GM21723 (cell line): ENCODE data around the gene CD22.
"Not testable (repeated sequence)": the region's sequence is repeated elsewhere in the genome, so short reads cannot be mapped to it uniquely, and the experiment has no call there.

Experiments used
- ATAC-seq: cut with Tn5 transposase; IDR thresholded peaks from one replicate; pipeline ENCODE4 v1.9.1; 2021; ENCODE audit warnings: mild to moderate bottlenecking, moderate library complexity; ENCODE audit not compliant: unreplicated experiment

CD22 gene

DNA sequence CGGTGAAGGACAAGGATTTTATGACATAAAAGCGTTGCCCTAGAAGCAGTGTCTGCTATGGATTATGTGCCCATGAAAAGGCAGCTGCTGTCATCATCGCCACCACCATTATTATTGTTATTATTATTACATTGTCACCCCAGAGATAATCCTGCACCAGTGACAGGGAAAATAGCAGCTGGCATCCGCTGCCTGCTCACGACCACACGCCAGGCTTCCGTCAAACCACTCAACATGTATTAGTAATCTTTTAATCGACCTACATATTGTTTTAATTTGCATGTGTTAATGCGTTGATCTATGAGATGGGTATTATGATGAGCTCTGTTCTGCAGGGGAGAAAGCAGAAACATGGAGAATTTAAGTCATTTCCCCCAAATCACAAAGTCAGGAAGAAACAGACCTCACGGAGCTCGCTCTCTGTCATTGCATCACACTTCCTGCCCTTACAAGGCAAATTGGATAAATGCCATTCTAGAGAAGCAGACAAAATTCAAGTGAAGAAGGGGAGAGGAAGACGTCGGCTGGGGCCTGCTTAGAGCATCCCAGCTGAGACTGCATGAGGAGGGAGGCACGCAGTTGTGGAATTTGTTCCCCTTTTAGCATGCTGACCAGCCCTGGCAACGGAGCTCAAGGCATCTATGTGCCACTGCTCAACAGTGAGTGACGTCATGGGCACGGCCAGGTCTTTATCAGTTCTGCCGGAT lies 29.0 kb downstream of the CD22 start, which contains the start of gene FFAR3:
FFAR3 (plus strand) TSS at position 594 of the 707 bp plus-strand sequence. CDS start 431 bp downstream, outside the sequence.
- ATAC-seq: no peak

DNA sequence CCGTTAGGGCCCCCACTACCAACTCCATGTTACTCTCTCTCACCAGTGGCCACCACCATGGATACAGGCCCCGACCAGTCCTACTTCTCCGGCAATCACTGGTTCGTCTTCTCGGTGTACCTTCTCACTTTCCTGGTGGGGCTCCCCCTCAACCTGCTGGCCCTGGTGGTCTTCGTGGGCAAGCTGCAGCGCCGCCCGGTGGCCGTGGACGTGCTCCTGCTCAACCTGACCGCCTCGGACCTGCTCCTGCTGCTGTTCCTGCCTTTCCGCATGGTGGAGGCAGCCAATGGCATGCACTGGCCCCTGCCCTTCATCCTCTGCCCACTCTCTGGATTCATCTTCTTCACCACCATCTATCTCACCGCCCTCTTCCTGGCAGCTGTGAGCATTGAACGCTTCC lies 29.8 kb downstream of the CD22 start:
- ATAC-seq: not testable (repeated sequence)

DNA sequence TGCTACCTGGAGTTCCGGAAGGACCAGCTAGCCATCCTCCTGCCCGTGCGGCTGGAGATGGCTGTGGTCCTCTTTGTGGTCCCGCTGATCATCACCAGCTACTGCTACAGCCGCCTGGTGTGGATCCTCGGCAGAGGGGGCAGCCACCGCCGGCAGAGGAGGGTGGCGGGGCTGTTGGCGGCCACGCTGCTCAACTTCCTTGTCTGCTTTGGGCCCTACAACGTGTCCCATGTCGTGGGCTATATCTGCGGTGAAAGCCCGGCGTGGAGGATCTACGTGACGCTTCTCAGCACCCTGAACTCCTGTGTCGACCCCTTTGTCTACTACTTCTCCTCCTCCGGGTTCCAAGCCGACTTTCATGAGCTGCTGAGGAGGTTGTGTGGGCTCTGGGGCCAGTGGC lies 30.4 kb downstream of the CD22 start:
- ATAC-seq: not testable (repeated sequence)

DNA sequence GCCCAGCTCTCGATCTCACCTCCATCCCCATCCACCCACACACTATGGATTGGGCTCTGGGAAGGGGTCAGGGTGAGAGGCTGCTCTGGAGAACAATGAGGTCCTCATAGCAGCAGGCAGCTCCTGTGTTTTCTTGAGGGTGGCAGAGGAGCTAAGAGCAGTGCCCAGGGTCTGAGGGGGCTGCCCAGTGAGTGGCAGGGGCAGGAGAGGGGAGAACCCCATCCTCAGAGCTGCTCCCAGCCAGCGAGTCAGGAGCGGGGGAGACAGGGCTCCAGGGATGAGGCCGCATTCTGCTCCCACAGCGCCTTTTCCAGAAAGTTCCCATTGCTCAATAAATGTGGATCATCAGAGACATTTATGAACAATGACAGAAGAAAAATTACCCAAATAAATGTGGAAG lies 31.1 kb downstream of the CD22 start:
- not testable (repeated sequence) for ATAC-seq

DNA sequence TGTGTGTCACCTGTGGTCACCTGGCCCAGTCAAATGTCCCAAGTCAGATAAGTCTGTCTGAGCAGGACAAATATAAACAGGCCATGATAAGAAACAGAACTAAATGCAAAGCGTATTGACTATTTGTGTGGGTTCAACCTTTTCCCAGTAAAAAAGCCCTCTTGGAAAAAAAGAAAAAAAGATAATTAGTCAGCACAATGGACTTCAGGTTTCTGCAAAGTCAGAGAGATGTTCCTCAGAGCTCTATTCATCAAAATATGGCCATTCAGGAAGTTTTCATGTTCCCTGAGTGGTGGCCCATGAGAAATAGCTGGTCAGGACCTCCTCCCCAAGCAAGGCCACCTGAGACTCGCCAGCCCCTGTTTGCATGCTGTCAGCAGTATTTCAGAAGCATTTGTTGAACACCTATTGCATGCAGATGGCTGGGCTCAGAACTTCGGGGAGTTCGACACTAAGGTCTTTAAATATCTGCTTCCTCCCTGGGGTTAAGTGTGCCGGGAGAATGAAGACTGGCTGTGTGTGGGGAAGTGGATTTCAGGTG lies 32.0 kb downstream of the CD22 start:
- ATAC-seq: no peak

DNA sequence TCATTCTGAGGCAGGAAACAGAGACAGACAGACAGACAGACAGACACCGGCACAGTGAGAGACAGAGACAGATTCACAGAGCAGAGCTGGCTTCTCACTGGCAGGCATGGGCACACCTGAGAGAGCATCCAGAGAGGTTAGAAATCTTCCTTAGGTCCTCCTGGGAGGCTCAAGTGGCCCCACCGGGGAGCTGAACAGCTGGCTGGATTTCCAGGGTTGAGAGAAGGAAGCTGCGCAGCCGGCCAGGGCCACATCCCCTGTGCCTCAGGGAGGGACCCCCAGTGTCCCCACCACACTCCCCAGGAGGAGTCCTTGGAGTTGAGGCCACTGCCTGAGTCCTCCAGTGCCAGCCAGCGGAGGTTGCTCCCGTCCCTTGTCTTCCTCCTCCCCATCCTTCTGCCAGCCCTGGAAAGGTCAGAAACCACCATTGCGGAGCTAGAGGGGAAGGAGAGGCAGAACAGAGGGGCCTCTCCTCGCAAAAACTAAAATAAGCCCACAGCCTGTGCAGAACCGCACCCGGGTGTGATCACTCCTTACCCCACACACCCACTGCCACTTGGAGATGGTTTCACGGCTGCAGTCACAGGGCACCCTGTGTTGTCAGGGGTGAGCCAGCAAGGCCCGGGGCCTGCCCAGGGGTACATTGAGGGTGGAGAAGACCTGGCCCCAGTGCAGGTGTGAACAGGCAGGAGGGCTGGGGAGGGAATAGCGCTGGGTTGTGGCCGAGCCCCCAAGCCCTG lies 33.4 kb downstream of the CD22 start:
- no peak for ATAC-seq

DNA sequence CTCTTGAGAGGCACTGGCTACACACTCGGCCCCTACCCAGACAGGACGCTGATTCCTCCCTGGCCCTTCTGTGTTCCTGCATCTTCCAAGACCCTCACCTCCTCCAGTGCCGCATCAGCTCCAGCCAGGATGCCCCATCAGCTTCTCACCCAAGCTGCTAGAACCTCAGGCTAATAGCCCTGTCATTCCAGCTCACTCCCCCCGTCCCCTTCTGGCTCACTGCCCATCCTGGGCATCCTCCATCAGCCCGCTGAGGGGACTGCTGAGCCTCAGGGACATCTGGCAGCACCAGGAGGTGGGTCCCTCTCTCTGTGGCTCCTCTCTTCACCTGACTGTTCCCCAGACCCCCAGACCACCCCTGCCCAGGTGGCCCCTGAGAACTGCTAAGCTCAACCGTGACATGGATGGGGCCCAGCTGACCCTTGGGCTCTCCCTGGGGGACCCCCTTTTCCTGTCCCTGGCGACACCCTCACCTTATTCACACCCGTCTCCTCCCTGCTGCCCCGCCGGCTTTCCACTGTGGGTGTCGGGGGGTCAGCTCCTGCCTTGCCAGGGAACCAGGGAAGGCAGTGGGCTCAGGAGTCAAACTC lies 34.1 kb downstream of the CD22 start:
- ATAC-seq: no peak

DNA sequence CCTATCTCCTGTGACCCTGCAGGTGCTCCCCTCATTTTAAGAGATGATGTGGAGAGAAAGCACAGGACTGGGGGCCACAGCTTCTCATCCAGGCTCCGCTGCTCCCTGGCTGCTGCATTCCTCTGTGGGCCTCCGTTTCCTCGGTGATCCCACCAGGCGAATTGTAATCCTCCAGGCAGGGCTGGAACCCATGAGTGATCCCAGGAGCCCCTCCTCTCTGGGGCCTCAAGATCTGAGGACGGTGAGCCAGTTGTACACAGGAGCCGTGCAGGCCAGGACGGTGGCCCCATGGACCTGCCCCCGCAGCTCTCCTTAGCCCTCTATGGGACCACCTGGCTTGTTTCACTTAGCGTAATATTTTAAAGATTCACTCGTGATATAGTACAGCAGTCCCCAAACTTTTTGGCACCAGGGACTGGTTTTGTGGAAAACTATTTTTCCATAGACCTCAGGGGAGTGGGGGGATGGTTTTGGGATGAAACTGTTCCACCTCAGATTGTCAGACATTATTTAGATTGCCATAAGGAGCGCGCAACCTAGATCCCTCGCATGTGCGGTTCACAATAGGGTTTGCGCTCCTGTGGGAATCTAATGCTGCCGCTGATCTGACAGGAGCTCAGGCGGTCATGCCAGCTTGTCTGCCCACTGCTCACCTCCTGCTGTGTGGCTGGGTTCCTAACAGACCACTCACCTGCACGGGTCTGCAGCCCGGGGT lies 34.9 kb downstream of the CD22 start:
- ATAC-seq: no peak

DNA sequence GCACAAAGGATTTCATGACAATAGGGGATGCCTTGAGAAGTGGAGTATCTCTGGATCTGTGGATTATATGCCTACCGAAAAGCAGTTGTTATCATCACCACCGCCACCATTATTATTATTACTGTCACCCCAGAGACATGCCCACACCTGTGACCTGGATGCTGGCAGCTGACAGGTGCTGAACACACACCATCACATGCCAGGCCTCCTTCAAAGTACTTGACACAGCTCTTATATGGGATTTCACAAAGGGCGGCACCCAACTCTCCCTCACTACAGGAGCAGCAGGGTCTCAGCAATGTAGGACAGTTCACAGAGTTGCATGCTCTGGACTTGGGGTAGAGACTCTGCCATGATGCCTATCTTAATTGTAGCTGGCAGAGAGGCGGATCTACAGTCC lies 36.3 kb downstream of the CD22 start:
- ATAC-seq: no peak

DNA sequence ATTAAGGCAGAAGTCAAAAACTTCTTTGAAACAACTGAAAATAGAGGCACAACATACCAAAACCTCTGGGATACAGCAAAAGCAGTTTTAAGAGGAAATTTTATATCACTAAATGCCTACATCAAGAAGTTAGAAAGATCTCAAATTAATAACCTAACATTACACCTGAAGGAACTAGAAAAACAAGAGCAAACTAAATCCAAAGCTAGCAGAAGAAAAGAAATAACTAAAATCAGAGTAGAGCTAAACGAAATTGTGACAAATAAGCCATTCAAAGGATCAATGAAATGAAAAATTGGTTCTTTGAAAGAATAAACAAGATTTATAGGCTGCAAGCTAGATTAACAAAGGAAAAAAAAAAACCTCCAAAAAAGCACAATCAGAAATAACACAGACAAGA lies 39.4 kb downstream of the CD22 start:
- ATAC-seq: no peak

DNA sequence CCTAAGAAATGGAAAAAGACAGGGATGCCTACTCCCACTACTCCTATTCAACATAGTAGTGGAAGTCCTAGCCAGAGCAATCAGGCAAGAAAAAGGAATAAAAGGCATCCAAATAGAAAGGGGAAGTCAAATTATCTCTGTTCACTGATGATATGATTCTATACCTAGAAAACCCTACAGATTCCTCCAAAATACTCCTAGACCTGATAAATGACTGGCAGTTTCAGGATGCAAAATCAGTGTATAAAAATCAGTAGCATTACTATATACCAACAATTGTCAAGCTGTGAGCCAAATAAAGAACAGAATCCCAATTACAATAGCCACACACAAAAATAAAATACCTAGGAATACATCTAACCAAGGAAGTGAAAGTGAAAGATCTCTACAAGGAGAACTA lies 40.5 kb downstream of the CD22 start:
- no peak for ATAC-seq

DNA sequence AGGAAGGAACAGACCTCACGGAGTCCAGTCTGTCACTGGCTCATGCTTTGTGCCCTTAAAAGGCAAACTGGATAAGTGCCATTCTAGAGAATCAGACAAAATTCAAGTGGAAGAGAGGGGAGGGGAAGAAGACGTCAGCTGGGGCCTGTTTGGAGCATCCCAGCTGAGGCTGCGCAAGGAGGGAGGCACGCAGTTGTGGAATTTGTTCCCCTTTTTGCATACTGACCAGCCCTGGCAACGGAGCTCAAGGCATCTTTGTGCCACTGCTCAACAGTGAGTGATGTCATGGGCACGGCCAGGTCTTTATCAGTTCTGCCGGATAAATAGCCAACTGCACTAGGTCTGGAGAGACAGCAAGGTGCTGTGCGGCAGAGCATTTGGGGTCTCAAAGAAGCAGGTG lies 41.7 kb downstream of the CD22 start, which contains the start of gene GPR42:
GPR42 (plus strand) TSS at position 347 of the 400 bp plus-strand sequence. CDS start 292 bp downstream, outside the sequence.
- ATAC-seq: no peak

DNA sequence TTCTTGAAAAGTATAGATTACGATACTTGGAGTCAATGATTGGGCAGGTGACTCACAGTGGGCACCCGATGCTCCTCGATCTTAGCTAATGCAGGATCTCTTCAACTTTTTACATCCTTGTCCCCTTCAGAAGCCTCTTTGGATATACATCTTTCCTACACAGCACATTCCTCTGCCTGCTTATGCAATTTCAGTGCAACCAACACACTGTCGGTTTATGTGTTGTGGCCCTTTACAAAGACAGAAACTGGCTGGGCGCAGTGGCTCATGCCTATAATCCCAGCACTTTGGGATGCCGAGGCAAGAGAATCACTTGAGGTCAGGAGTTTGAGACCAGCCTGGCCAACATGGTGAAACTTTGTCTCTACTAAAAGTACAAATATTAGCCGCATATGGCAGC lies 44.5 kb downstream of the CD22 start:
- no peak for ATAC-seq

DNA sequence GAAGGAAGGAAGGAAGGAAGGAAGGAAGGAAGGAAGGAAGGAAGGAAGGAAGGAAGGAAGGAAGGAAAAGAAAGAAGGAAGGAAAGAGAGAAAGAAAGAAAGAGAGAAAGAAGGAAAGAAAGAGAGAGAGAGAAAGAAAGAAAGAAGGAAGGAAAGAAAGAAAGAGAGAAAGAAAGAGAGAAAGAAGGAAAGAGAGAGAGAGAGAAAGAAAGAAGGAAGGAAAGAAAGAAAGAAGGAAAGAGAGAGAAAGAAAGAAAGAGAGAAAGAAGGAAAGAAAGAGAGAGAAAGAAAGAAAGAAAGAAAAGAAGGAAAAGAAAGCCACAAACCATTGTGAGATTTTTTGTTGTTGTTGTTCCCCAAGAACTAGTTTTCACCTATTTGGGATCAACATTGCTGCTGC lies 45.0 kb downstream of the CD22 start:
- ATAC-seq: not testable (repeated sequence)

DNA sequence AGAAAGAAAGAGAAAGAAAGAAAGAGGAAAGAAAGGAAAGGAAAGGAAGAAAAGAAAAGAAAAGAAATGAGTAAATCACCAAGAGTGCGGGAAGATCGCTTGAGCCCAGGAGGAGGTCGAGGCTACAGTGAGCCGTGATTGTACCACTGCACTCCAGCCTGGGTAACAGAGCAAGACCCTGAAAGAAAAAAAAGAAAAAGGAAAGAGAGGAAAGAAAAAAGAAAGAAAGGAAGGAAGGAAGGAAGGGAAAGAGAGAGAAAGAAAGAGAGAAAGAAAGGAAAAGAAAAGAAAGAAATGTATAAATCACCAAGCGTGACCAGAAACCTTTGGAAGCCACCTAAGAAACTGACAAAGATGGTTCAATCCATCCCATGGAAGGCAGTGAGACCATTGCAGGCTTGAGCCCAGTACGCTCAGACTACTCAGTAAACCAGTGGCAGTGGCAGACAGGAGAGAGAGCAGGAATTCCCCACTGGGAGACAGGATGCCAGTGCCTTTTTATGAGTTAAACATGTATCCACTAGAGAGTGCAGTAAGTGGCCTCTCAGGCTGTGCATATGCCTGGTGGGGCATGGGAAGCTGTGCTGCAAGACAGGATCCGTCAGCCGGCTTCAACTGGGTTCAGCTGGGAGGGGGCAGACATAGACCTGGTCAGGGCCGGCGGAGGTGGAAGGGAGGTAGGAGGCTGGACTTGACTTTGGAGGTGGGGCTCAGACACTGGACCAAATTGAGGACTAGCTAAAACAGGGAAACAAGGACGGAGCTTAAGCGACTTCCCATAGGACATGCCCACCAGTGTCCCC lies 46.7 kb downstream of the CD22 start:
- no peak for ATAC-seq

DNA sequence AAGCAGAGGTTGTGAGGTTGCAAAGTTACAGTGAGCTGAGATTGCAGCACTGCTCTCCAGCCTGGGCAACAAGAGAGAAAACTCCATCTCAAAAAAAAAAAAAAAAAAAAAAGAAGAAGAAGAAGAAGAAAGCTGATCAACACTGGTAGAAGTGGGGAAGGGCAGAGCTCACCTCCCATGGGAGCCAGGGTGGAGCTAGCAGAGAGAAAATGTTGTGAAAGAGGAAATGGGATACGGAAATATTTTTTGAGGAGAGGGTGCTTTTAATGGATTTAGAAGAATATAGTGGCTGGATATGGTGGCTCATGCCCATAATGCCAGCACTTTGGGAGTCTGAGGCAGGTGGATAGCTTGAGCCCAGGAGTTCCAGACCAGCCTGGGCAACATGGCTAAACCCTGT lies 48.7 kb downstream of the CD22 start:
- no peak for ATAC-seq

DNA sequence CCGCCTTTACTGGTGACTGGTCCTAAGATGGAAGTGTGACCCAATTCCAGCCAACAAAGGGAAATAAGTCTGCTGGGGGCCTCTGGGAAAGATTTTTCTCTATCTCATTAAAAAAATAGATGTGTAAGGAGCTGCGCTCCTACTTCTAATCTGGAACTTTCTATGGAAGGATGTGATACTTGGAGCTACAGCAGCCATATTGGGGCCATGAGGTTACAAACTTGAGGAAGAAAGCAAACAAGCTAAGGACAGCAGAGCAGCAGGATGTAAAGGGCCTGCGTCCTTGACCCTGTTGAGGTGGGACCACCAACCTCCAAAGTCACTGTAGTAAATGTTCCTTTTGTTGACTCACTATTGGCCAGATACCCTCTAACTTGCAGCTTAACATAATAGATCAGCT lies 49.4 kb downstream of the CD22 start:
- no peak for ATAC-seq

DNA sequence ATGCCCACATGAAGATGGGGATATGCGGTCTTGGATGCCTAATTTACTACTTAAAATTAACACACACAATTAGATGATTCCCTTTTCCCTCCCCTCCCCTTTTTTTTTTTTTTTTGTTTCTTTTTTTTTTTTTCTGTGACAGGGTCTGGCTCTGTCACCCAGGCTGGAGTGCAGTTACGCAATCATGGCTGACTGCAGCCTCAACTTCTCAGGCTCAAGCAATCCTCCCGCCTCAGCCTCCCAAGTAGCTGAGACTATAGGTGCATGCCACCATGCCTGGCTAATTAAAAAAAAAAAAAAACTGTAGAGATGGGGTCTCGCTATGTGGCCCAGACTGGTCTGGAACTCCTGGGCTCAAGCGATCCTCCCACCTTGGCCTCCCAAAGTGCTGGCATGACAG lies 50.6 kb downstream of the CD22 start:
- not testable (repeated sequence) for ATAC-seq

DNA sequence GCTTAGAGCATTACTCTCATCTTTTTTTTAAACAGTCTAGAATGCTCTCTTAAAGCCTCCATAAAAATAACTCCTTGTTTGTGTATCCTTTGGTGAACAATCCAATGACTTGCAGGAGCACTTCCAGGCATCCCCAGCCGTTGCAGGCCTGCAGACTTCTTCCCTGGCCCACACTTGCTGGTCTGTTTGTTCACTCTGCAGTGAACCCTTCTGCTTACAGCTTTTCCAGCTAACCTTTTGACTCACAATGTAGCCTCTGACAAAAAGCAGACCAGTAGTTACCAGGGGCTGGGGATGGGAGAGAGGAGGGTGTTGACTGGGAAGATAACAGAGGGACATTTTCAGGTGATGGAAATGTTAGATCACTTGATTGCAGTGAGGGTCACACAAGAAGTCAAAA lies 51.0 kb downstream of the CD22 start:
- ATAC-seq: no peak

DNA sequence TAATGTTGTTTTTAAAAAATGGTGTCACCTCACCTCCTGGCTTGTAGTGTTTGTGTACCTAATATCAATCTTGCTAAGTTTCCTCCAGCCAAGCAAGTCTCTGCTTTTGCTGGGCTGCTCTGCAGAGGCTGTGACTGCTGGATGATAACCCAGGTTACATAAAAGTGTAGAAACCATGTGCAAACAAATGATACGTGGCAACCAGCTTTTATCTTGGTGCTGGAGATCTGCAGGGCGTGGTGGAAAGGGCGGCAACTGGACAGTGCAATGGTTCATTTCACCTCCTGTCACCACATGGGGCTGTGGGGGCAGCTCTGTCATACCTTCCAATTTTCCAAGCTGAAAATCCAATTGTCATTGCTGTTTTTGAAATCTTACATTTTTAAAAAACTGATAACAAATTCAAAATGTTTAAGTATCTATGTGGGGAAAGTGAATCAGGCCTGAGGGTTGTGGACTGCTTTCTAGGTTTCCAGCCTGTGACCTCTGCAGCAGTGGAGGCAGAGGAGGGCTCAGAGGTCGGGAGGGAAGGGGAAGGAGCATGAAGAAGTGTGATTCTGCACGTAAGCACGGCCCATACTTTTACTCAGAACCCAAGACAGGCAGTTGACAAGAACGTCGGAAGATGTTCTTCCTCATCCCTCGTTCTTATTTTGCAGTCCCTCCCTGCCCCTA lies 51.6 kb downstream of the CD22 start:
- ATAC-seq: no peak
